Adrenal gland (tissue), 5 donors: Measurements from ENCODE around the gene PAPSS1.
A peak's percentile ranks its signal among the peaks of the same experiment; 100 is the strongest.

Experiments used
- CTCF ChIP-seq, 6 experiments: fragments of 450-650 bp in 4 of 6; fragments of 200-600 bp in 2 of 6; sonication (generic) in 1 of 6; IDR thresholded peaks; 1 replicate in 5 of 6; 2 replicates in 1 of 6; pipeline versions ENCODE4 v1.5.1 to v1.8.0; 2016 to 2021; ENCODE audit warnings: antibody characterized with exemption in 6 of 6, mild to moderate bottlenecking in 2 of 6, moderate library complexity in 1 of 6
- POLR2A ChIP-seq, 2 donors: fragments of 450-650 bp; IDR thresholded peaks; one replicate each; pipeline ENCODE4 v1.6.1; 2017; ENCODE audit warnings: antibody characterized with exemption in 2 of 2, mild to moderate bottlenecking in 2 of 2, moderate library complexity in 1 of 2
- donor health status: DM: no; HTN: no; CAD: no.

GRCh38 chr4:107740381-107740780, 20.3 kb upstream of the PAPSS1 start:
- TF ChIP-seq CTCF (IDR thresholded peaks at IDR 0.05) (peak in 1 of 6 experiments; percentile 16), POLR2A (IDR thresholded peaks at IDR 0.05) (no peak)
